ENCODE results near the gene GUCA1A.

Gene GUCA1A

GRCh38 chr6:42228305-42228704, 55.1 kb downstream of the GUCA1A start:
- TF ChIP-seq CTCF (IDR thresholded peaks at IDR 0.05) (no peak), ZFX (IDR thresholded peaks at IDR 0.05; ENCODE audit: borderline replicate concordance) (no peak)
- peak overlapping the region; percentile 74; the same call in 1 of the 2 replicates for H3K27ac ChIP-seq
